SK-N-MC (cell line): ENCODE results near the gene PCTP.

Experiments
- DNase-seq: peaks from one replicate; pipeline ENCODE4 v3.0.0-alpha.2; 2011; ENCODE audit warnings: low read depth, low spot score
- H3K27ac ChIP-seq: fragments of 200-600 bp; sonication (generic); 2 replicates; pipeline ENCODE4 v1.5.1; 2016; ENCODE audit warnings: mixed run types
- H3K36me3 ChIP-seq: fragments of 200-600 bp; sonication (generic); 2 replicates; pipeline ENCODE4 v1.6.1; 2017; ENCODE audit warnings: antibody characterized with exemption, low read length, mixed read lengths; ENCODE audit not compliant: insufficient read depth
- H3K4me3 ChIP-seq: fragments of 200-600 bp; sonication (generic); 2 replicates; pipeline ENCODE4 v1.5.1; 2016
- H3K9ac ChIP-seq: fragments of 200-600 bp; sonication (generic); 2 replicates; pipeline ENCODE4 v1.8.0; 2017; ENCODE audit warnings: mixed run types, mixed read lengths; ENCODE audit not compliant: insufficient read length
- H3K9me3 ChIP-seq: fragments of 200-600 bp; sonication (generic); 2 replicates; pipeline ENCODE4 v1.6.1; 2017; ENCODE audit warnings: low read depth, mild to moderate bottlenecking, antibody characterized with exemption, low read length, moderate library complexity, mixed read lengths
- EZH2 ChIP-seq: fragments of 200-600 bp; sonication (generic); IDR thresholded peaks from one replicate; pipeline ENCODE4 v1.6.1; 2017; ENCODE audit warnings: antibody characterized with exemption
- FOXP2 ChIP-seq: optimal IDR thresholded peaks from 2 replicates; pipeline ENCODE3; 2011; ENCODE audit warnings: mild to moderate bottlenecking, moderate library complexity; ENCODE audit not compliant: insufficient read depth; ENCODE audit errors: extremely low read length, control extremely low read depth
- POLR2AphosphoS5 ChIP-seq: IDR thresholded peaks from 2 replicates; pipeline ENCODE4 v1.6.1; 2012; ENCODE audit warnings: mild to moderate bottlenecking, low read depth, low read length, borderline replicate concordance

PCTP gene

DNA sequence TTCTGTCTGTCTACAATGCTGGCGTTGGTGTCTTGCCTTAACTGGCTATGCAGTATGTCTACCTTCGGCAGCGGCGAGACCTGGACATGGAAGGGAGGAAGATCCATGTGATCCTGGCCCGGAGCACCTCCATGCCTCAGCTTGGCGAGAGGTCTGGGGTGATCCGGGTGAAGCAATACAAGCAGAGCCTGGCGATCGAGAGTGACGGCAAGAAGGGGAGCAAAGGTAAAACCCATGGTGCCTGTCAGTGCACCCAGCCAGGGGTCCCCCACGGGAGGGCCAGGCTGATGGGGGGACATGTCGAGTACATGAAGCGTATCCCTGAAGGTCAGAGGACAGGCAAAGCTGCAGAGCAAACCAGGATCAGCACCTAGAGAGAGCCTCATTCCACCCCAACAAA is 22.8 kb downstream of the PCTP start:
- DNase-seq = no peak
- Histone ChIP-seq H3K4me3 (no peak overlapping the region), H3K36me3 (no peaks in the 10 kb centered on the region), H3K9ac (no peak overlapping the region), H3K9me3 (no peaks in the 10 kb centered on the region), H3K27ac (no peak overlapping the region)
- TF ChIP-seq EZH2 = no peak
- TF ChIP-seq POLR2AphosphoS5 = no peak
- TF ChIP-seq FOXP2 = no peak

DNA sequence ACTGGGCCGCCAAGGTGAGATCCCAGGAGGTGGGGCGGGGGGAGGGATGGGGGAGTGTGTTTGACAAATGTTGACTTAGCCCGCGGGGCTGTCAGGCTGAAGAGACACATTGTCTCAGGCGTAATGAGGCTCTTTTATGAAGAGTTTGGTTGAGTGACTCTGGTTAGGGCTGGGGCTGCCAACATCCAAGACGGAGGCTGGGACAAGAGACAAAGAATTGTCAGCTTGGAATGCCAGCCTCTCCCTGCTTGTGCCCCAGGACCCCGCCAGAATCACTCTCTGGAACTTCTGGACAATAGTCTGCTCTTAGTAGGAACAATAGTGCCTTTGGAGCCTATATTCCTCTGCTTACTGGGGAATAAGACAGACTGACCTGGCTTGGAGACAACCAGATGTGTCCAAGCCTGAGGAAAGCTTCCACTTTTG is 24.0 kb downstream of the PCTP start:
- DNase-seq = no peak
- H3K4me3 ChIP-seq = no peak overlapping the region
- H3K9ac ChIP-seq = no peak overlapping the region
- H3K36me3 ChIP-seq = no peaks in the 10 kb centered on the region
- H3K9me3 ChIP-seq = no peaks in the 10 kb centered on the region
- no peak for TF ChIP-seq POLR2AphosphoS5
- TF ChIP-seq EZH2 = no peak
- no peak for TF ChIP-seq FOXP2
- no peak overlapping the region for H3K27ac ChIP-seq

DNA sequence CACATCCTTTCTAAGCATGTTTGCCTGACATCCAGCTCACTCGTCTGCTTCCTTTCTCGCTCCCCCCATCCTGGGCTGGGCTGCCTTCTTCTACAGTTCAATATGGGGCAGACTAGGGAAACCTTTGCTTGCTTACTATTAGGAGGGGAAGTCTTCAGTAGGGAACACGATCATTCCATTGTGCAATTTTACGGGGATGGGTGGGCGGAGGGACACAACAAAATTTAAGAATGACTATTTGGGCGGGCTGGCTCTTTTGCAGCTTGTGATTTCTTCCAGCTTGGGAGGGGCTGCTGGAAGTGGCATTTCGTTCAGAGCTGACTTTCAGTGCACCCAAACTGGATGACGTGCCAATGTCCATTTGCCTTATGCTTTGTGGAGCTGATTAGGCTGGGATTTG is 25.4 kb downstream of the PCTP start:
- no peak for TF ChIP-seq POLR2AphosphoS5
- TF ChIP-seq FOXP2 = no peak
- TF ChIP-seq EZH2 = no peak
- Histone ChIP-seq H3K36me3 (no peaks in the 10 kb centered on the region), H3K9ac (no peak overlapping the region), H3K9me3 (no peaks in the 10 kb centered on the region), H3K27ac (no peak overlapping the region), H3K4me3 (no peak overlapping the region)
- no peak for DNase-seq

DNA sequence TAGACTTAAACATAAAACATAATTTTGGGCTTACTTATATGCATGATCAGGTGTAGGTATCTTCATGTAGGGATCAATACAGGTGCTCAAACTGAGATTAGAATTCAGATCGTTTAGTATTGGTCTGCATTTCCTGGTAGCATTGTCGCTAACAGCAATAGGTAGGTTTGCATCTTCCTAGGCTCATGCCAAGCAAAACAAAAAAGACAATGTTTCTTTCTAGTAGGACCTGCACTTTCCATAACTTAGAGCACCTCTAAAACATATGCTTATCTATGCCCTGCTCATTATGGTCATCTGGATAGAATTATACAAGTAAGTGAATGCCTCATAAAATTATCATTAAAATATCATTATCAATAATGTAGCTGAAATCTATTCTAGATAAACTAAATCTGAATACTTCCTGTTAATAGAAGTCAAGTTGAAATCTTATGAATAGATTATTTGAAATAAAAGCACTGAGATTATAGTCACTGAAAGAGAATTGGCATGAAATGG is 26.7 kb downstream of the PCTP start:
- TF ChIP-seq POLR2AphosphoS5 (no peak), EZH2 (no peak), FOXP2 (no peak)
- Histone ChIP-seq H3K9me3 (no peaks in the 10 kb centered on the region), H3K4me3 (no peak overlapping the region), H3K27ac (no peak overlapping the region), H3K9ac (no peak overlapping the region), H3K36me3 (no peaks in the 10 kb centered on the region)
- DNase-seq = no peak

DNA sequence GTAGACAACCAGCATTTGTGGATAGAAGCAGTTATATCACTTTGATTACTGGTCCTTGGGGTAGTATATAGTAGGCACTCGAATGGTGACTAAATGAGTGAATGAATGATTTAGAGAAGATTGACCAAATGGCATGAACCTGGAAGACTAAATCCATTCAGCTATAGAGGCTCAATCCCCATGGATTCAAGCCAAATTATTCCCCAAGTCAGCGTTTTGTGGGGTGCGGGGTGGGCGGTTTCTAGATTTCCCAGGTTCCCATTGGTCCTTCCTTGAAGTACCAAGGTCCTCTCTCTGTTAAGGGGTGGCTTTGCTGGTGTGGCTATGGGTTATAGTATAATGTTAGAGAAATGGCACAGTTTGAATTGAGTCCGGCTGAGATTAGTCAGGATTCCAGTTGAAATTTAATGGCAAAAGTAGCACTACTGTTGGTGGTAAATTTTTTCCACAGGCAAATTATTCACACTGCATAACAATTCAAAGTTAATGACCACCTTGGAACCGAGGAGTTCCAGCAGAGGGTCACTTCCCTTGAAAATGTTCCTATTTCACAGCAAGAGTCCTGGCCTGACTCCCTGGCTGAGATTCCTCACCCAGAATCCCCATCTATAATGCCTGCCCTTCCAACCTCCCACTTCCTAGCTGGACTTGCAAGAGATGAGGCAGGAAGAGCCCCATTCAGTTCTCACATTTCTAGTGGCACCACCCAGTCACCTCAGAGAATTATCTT is 27.7 kb downstream of the PCTP start:
- no peak for DNase-seq
- H3K4me3 ChIP-seq = no peak overlapping the region
- no peak overlapping the region for H3K27ac ChIP-seq
- TF ChIP-seq FOXP2 (no peak), EZH2 (no peak), POLR2AphosphoS5 (no peak)
- H3K36me3 ChIP-seq = no peaks in the 10 kb centered on the region
- no peak overlapping the region for H3K9ac ChIP-seq
- H3K9me3 ChIP-seq = no peaks in the 10 kb centered on the region

DNA sequence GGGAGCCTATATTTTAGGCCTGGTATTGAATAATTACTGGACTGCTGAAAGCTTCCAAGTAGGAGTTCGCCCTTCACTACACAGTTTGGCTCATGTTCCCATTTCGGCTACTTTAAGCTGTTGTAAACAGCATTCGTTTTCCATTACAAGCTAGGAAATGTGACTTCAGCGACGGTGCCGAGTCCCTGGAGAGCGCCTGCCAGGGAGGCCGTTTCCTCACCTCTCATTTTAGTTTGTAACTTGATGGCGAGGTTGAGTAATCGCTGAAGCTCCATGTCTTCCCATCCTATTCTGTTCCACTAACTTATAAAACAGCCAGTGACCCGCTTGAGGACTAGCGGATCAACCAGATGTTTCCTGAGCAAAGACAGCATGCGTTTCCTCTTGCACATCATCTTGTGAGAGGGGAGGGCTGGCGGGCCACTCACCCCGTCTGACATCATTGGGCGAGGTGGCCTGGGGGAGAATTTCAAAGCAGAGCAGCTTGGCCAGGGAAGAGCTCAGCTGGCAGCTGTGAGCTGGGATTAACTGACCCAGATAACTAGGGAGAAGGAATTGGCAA is 32.9 kb downstream of the PCTP start:
- TF ChIP-seq FOXP2 (peak; percentile 72), POLR2AphosphoS5 (no peak)
- Histone ChIP-seq H3K4me3 (peak overlapping the region; percentile 35), H3K36me3 (no peaks in the 10 kb centered on the region), H3K9ac (no peak overlapping the region), H3K9me3 (no peaks in the 10 kb centered on the region), H3K27ac (peak overlapping the region; percentile 69)
- peak; percentile 52 for DNase-seq

DNA sequence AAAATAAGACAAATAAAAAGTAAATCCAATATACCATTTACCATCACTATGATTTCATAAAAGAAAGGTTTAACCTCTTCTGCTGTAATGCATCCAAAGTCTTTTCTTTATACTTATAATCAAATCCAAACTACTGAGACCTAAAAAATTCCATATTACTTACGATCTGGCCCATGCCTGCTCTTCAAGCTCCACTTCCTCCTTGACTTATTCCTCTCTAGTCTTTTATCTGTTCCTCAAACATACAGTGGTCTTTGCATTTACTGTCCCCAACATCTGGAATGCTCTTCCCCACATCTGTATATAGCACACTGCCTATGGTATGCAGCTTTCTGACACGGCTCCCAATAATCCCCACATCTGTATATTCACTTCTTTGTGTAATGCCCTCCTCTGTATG is 33.8 kb downstream of the PCTP start:
- DNase-seq = no peak
- H3K4me3 ChIP-seq = no peak overlapping the region
- H3K9ac ChIP-seq = no peak overlapping the region
- H3K27ac ChIP-seq = no peak overlapping the region
- no peaks in the 10 kb centered on the region for H3K9me3 ChIP-seq
- TF ChIP-seq POLR2AphosphoS5 = no peak
- TF ChIP-seq EZH2 = no peak
- no peak for TF ChIP-seq FOXP2
- H3K36me3 ChIP-seq = no peaks in the 10 kb centered on the region

DNA sequence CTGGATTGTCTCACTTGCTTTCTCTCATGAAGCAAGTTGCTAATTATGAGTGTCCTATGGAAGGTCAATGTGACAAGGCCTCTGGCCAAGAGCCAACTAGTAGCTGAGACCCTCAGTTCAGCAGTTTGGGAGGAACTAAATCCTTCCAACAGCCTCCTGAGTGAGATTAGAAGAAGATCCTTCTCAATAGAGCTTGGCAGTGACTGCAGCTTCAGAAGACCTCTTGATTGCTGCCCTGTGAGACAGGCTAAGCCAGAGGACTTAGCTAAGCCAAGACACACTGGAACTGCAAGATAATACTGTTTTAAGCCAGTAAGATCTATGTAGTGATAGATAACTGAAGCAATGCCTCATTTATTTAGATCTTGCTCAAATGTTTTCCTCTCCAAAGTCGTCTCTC is 34.3 kb downstream of the PCTP start:
- Histone ChIP-seq H3K4me3 (no peak overlapping the region), H3K9ac (no peak overlapping the region), H3K9me3 (no peaks in the 10 kb centered on the region), H3K27ac (no peak overlapping the region), H3K36me3 (no peaks in the 10 kb centered on the region)
- TF ChIP-seq FOXP2 (no peak), EZH2 (no peak), POLR2AphosphoS5 (no peak)
- no peak for DNase-seq
